Measurements from ENCODE around the gene RIMS1. TPM values are rescaled to one million over a fixed set of nuclear protein-coding genes. Genes with fewer than 3 reads are reported as not detected.
"Not testable (repeated sequence)": the region's sequence is repeated elsewhere in the genome, so short reads cannot be mapped to it uniquely, and the experiment has no call there.

RIMS1 gene
- total RNA-seq, 1 donor from 2014 or later, result not detected

GRCh38 chr6:71908162-71908765 lies 21.9 kb downstream of the RIMS1 start:
- H3K4me1 Mint-ChIP-seq, result no peaks in the 10 kb centered on the region
- H3K27ac Mint-ChIP-seq, result no peak overlapping the region
- no peak for DNase-seq
- H3K9me3 Mint-ChIP-seq, result no peaks in the 10 kb centered on the region
- no peaks in the 10 kb centered on the region for H3K36me3 Mint-ChIP-seq (ENCODE audit: low read depth)
- no peaks in the 10 kb centered on the region for H3K27me3 Mint-ChIP-seq
- intact Hi-C loops (cut with micrococcal nuclease), result no loop called here
- no peak overlapping the region for H3K4me3 Mint-ChIP-seq

DNA sequence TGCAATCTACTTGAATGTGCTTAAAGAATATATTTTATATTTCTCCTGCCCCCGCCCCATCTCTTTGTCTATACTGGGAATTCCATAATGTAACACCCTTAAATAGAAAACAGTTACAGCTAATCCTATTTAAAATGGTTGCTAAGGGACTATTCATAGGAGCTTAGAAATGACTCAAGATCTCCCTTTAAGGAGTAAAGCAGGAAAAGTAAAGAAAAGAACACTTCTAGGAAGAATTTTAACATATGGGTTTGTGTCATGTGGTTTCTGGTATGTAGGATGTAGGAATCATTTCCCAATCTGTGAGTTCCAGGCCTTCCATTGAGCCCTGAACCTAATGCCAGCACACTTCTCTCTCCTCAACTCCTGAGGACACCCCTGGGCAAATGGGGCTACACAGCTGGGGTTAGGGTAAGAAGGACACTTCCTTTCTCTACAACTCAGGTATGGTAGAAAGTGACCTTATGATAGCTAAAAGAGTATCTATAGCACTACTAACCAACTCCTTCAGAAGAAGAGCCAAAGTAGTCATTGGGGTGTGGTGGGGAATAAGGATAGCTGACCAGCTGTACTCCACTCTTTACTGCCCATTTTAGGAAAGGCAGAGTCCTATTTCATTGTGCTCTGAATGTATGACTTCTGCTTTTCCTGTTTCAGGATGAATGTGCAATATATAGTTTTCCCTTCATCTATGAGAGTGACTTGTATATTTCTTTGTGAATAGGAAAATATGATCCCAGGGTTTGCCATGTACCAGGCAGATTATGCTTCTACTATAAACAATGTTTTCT lies 27.3 kb downstream of the RIMS1 start:
- no peaks in the 10 kb centered on the region for H3K9me3 Mint-ChIP-seq
- intact Hi-C loops (cut with micrococcal nuclease), result no loop called here
- H3K27me3 Mint-ChIP-seq, result no peaks in the 10 kb centered on the region
- H3K4me1 Mint-ChIP-seq, result no peaks in the 10 kb centered on the region
- DNase-seq, result no peak
- H3K36me3 Mint-ChIP-seq (ENCODE audit: low read depth), result no peaks in the 10 kb centered on the region
- H3K4me3 Mint-ChIP-seq, result no peak overlapping the region
- no peak overlapping the region for H3K27ac Mint-ChIP-seq

DNA sequence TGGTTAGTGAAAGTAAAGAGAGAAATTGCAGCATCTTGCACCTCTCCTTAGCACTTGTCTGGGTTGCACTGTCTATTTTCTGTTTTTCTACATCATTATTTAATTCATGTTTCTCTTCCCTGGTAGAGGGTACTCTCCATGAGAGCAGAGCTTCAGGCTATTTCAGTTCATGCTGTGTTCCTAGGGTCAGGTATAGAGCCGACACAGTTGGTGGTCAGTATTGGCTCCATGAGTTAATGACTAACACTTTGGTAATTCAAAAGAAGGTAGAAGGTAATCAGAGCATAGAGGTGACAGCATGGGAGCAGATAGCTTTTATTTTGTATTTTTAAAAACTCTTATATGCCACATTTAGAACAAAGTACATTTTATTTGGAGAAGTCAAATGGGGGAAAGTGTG lies 42.7 kb downstream of the RIMS1 start:
- Mint-ChIP-seq H3K36me3 (ENCODE audit: low read depth) (no peaks in the 10 kb centered on the region), H3K9me3 (no peaks in the 10 kb centered on the region), H3K27ac (no peak overlapping the region), H3K27me3 (no peaks in the 10 kb centered on the region), H3K4me3 (no peak overlapping the region), H3K4me1 (no peaks in the 10 kb centered on the region)
- DNase-seq, result no peak
- intact Hi-C loops (cut with micrococcal nuclease), result no loop called here

DNA sequence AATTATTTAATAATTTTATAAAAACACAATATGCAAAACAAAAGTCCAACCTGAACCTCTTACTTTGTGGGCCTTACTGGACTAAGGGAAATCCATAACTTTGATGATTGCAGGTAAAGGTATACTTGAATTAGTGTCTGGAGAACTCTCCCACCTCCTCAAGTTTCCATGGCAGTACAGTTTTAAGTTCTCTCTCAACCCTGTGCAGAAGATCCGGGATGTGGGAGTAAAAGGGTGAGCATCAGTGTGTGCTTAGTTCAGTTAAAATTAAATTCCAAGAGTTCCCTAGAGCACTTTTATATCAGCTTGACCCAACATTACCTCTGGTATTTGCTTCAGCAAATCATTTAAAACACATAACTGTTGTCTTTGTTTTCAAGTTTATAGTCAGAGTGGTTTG lies 47.5 kb downstream of the RIMS1 start:
- intact Hi-C loops (cut with micrococcal nuclease), result no loop called here
- H3K36me3 Mint-ChIP-seq (ENCODE audit: low read depth), result no peaks in the 10 kb centered on the region
- no peaks in the 10 kb centered on the region for H3K4me1 Mint-ChIP-seq
- no peak overlapping the region for H3K27ac Mint-ChIP-seq
- no peaks in the 10 kb centered on the region for H3K9me3 Mint-ChIP-seq
- no peak for DNase-seq
- H3K4me3 Mint-ChIP-seq, result no peak overlapping the region
- no peaks in the 10 kb centered on the region for H3K27me3 Mint-ChIP-seq

DNA sequence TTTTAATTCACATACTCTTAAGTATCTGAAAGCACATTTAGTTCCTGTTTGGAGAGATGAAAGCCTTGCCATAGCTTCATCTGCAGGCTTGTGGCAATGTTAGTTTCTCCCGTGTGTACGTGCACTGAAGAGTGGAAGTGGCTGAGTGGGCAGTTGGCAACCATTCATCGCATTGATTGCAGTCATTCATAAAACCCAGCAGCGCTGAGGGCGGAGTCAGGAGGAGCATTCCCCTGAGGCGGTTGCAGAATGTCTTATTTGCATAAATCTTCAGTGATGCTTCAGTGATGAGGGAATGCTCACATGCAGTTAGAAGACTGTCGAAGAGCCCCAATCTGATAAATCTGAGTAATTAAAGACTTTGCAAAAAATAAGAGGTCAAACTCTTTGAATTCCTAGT lies 79.1 kb downstream of the RIMS1 start:
- Mint-ChIP-seq H3K27ac (no peak overlapping the region), H3K9me3 (no peaks in the 10 kb centered on the region), H3K36me3 (ENCODE audit: low read depth) (no peaks in the 10 kb centered on the region), H3K27me3 (no peaks in the 10 kb centered on the region), H3K4me3 (no peak overlapping the region), H3K4me1 (no peaks in the 10 kb centered on the region)
- DNase-seq, result no peak
- intact Hi-C loops (cut with micrococcal nuclease), result no loop called here

DNA sequence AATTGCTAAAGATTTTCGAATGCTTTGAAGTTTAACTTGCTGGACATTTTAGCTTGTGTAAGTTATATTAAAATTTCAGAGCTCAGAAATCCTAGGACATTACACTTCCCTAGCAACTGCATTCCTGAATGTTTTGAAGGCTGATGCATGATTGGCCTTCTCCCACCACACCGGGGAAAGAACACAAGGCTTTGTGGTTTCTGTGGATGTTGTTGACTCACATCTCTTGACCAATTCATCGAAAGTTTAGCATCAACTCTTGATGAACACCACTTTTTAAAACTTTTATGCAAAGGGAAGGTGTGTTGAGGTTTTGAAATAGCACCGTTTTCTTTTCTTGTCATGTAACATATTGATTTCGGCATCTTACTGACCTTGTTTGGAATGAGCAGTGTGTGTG lies 81.1 kb downstream of the RIMS1 start:
- H3K4me3 Mint-ChIP-seq, result no peak overlapping the region
- H3K27ac Mint-ChIP-seq, result no peak overlapping the region
- H3K36me3 Mint-ChIP-seq (ENCODE audit: low read depth), result no peaks in the 10 kb centered on the region
- no peak for DNase-seq
- no peaks in the 10 kb centered on the region for H3K27me3 Mint-ChIP-seq
- no peaks in the 10 kb centered on the region for H3K9me3 Mint-ChIP-seq
- no peaks in the 10 kb centered on the region for H3K4me1 Mint-ChIP-seq
- intact Hi-C loops (cut with micrococcal nuclease), result no loop called here

- no peaks in the 10 kb centered on the region for H3K9me3 Mint-ChIP-seq
- H3K4me1 Mint-ChIP-seq, result no peaks in the 10 kb centered on the region
- no peak for DNase-seq
- intact Hi-C loops (cut with micrococcal nuclease), result no loop called here
- no peaks in the 10 kb centered on the region for H3K27me3 Mint-ChIP-seq
- H3K27ac Mint-ChIP-seq, result no peak overlapping the region
- no peak overlapping the region for H3K4me3 Mint-ChIP-seq
- no peaks in the 10 kb centered on the region for H3K36me3 Mint-ChIP-seq (ENCODE audit: low read depth)
These were observed 91.5 kb downstream of the RIMS1 start for GRCh38 chr6:71977884-71978283.

GRCh38 chr6:71979911-71980310 lies 93.6 kb downstream of the RIMS1 start:
- no peaks in the 10 kb centered on the region for H3K9me3 Mint-ChIP-seq
- no peaks in the 10 kb centered on the region for H3K36me3 Mint-ChIP-seq (ENCODE audit: low read depth)
- intact Hi-C loops (cut with micrococcal nuclease), result no loop called here
- H3K27me3 Mint-ChIP-seq, result no peaks in the 10 kb centered on the region
- H3K4me3 Mint-ChIP-seq, result no peak overlapping the region
- DNase-seq, result no peak
- H3K4me1 Mint-ChIP-seq, result no peaks in the 10 kb centered on the region
- H3K27ac Mint-ChIP-seq, result no peak overlapping the region

DNA sequence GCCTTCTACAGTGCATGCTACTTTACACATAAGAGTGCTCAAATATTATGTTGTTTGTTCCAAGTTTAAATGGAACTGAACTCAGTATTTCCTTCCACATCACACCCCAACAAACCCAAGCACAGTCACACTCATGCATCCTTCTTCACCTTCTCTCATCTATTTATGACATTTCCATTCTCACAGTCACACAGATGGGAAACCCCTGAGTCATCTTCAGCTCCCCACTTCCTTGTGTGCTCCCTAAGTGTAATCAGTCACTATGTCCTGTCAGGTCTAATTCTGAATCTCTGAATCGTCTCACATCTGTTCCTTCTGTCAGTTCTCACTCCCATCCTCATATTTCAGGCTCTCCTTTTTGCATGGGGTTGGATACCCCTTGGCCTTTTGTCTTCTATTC lies 96.0 kb downstream of the RIMS1 start:
- Mint-ChIP-seq H3K4me1 (no peaks in the 10 kb centered on the region), H3K27me3 (no peaks in the 10 kb centered on the region), H3K4me3 (no peak overlapping the region), H3K27ac (no peak overlapping the region), H3K9me3 (no peaks in the 10 kb centered on the region), H3K36me3 (ENCODE audit: low read depth) (no peaks in the 10 kb centered on the region)
- no peak for DNase-seq
- intact Hi-C loops (cut with micrococcal nuclease), result no loop called here

GRCh38 chr6:71983131-71983530 lies 96.8 kb downstream of the RIMS1 start:
- no peaks in the 10 kb centered on the region for H3K27me3 Mint-ChIP-seq
- no peak overlapping the region for H3K27ac Mint-ChIP-seq
- no peaks in the 10 kb centered on the region for H3K36me3 Mint-ChIP-seq (ENCODE audit: low read depth)
- intact Hi-C loops (cut with micrococcal nuclease), result no loop called here
- H3K4me1 Mint-ChIP-seq, result no peaks in the 10 kb centered on the region
- H3K4me3 Mint-ChIP-seq, result no peak overlapping the region
- no peak for DNase-seq
- H3K9me3 Mint-ChIP-seq, result no peaks in the 10 kb centered on the region

- DNase-seq, result no peak
- Mint-ChIP-seq H3K27me3 (no peaks in the 10 kb centered on the region), H3K9me3 (no peaks in the 10 kb centered on the region), H3K27ac (no peak overlapping the region), H3K4me1 (no peaks in the 10 kb centered on the region), H3K36me3 (ENCODE audit: low read depth) (no peaks in the 10 kb centered on the region), H3K4me3 (no peak overlapping the region)
- intact Hi-C loops (cut with micrococcal nuclease), result no loop called here
These were observed 108.4 kb downstream of the RIMS1 start for GRCh38 chr6:71994705-71995271.

- Mint-ChIP-seq H3K27me3 (no peaks in the 10 kb centered on the region), H3K4me1 (no peaks in the 10 kb centered on the region), H3K36me3 (ENCODE audit: low read depth) (no peaks in the 10 kb centered on the region), H3K27ac (no peak overlapping the region), H3K4me3 (no peak overlapping the region), H3K9me3 (no peaks in the 10 kb centered on the region)
- no peak for DNase-seq
- intact Hi-C loops (cut with micrococcal nuclease), result no loop called here
These were observed 111.0 kb downstream of the RIMS1 start for GRCh38 chr6:71997341-71997740.

GRCh38 chr6:72002415-72002814 lies 116.1 kb downstream of the RIMS1 start:
- DNase-seq, result no peak
- Mint-ChIP-seq H3K9me3 (peaks cover 4% of the 10 kb centered on the region), H3K27ac (no peak overlapping the region), H3K36me3 (ENCODE audit: low read depth) (no peaks in the 10 kb centered on the region), H3K27me3 (no peaks in the 10 kb centered on the region), H3K4me3 (no peak overlapping the region), H3K4me1 (no peaks in the 10 kb centered on the region)
- intact Hi-C loops (cut with micrococcal nuclease), result no loop called here

GRCh38 chr6:72006591-72006990 lies 120.2 kb downstream of the RIMS1 start:
- intact Hi-C loops (cut with micrococcal nuclease); H3K36me3 Mint-ChIP-seq (ENCODE audit: low read depth); H3K27me3 Mint-ChIP-seq; H3K27ac Mint-ChIP-seq; H3K9me3 Mint-ChIP-seq; H3K4me3 Mint-ChIP-seq; DNase-seq; H3K4me1 Mint-ChIP-seq: not testable (repeated sequence)

Data from activated CD4-positive, alpha-beta T cell treated with anti-CD3 and anti-CD28 coated beads, Interleukin-2, amount 10 ng/mL, durations not matched to agents 24 days and 14 days (primary cell).